Parathyroid adenoma (tissue), 2 donors: Measurements from ENCODE around the gene TBXAS1.

Experiments used
- H2AFZ ChIP-seq: fragments of 300-600 bp; sonication (generic); one replicate; pipeline ENCODE4 v1.7.0; 2017; ENCODE audit warnings: antibody characterized with exemption, mild to moderate bottlenecking
- H3K27ac ChIP-seq: fragments of 300-600 bp; sonication (generic); one replicate; pipeline ENCODE4 v1.7.0; 2017
- H3K27me3 ChIP-seq: fragments of 300-600 bp; sonication (generic); one replicate; pipeline ENCODE4 v1.7.0; 2017; ENCODE audit warnings: low read length; ENCODE audit not compliant: control insufficient read depth, insufficient read depth
- H3K36me3 ChIP-seq: fragments of 300-600 bp; sonication (generic); one replicate; pipeline ENCODE4 v1.7.0; 2017; ENCODE audit warnings: low read length; ENCODE audit not compliant: control insufficient read depth, insufficient read depth
- H3K4me1 ChIP-seq: fragments of 300-600 bp; sonication (generic); one replicate; pipeline ENCODE4 v1.7.0; 2017; ENCODE audit warnings: control low read depth
- H3K4me2 ChIP-seq: fragments of 300-600 bp; sonication (generic); one replicate; pipeline ENCODE4 v1.7.0; 2017; ENCODE audit warnings: low read length
- H3K4me3 ChIP-seq: fragments of 300-600 bp; sonication (generic); one replicate; pipeline ENCODE4 v1.7.0; 2017; ENCODE audit warnings: low read depth, low read length
- H3K79me2 ChIP-seq: fragments of 300-600 bp; sonication (generic); one replicate; pipeline ENCODE4 v1.7.0; 2017; ENCODE audit warnings: control low read depth
- H3K9ac ChIP-seq: fragments of 300-600 bp; sonication (generic); one replicate; pipeline ENCODE4 v1.7.0; 2017; ENCODE audit warnings: mild to moderate bottlenecking
- H3K9me3 ChIP-seq: fragments of 300-600 bp; sonication (generic); one replicate; pipeline ENCODE4 v1.7.0; 2017; ENCODE audit warnings: low read length; ENCODE audit not compliant: control insufficient read depth
- TF ChIP-seq, protein P1 (sequence below): fragments of 300-600 bp; sonication (generic); IDR thresholded peaks from one replicate; pipeline ENCODE4 v1.7.0; 2017; ENCODE audit warnings: antibody characterized with exemption, mild to moderate bottlenecking
- donor health status: primary hyperparathyroidism.

The TBXAS1 gene

GRCh38 chr7:139855498-139856270 is 26.6 kb downstream of the TBXAS1 start:
- H3K27ac ChIP-seq, result no peak overlapping the region
- TF ChIP-seq, protein P1, sequence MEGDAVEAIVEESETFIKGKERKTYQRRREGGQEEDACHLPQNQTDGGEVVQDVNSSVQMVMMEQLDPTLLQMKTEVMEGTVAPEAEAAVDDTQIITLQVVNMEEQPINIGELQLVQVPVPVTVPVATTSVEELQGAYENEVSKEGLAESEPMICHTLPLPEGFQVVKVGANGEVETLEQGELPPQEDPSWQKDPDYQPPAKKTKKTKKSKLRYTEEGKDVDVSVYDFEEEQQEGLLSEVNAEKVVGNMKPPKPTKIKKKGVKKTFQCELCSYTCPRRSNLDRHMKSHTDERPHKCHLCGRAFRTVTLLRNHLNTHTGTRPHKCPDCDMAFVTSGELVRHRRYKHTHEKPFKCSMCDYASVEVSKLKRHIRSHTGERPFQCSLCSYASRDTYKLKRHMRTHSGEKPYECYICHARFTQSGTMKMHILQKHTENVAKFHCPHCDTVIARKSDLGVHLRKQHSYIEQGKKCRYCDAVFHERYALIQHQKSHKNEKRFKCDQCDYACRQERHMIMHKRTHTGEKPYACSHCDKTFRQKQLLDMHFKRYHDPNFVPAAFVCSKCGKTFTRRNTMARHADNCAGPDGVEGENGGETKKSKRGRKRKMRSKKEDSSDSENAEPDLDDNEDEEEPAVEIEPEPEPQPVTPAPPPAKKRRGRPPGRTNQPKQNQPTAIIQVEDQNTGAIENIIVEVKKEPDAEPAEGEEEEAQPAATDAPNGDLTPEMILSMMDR, result no peak
- no peaks in the 10 kb centered on the region for H3K36me3 ChIP-seq

DNA sequence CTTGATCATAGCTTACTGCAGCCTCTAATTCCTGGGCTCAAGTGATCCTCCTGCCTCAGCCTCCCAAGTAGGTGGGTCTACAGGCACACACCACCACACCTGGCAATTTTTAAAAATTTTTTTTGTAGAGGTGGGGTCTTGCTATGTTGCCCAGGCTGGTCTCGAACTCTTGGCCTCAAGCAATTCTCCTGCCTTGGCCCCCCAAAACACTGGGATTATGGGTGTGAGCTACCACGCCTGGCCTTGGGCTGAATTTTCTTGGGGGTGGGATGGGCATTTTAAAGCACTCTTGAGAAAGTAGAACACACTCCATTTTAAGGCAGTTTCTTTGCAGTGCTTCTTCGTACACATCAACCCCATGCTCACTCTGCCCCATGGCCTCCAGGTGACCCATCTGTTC is 28.7 kb downstream of the TBXAS1 start:
- Histone ChIP-seq H3K9me3 (no peaks in the 10 kb centered on the region), H3K4me2 (no peak overlapping the region), H3K27me3 (no peaks in the 10 kb centered on the region), H3K9ac (no peak overlapping the region), H3K4me3 (no peak overlapping the region), H3K27ac (no peak overlapping the region), H3K79me2 (no peaks in the 10 kb centered on the region), H3K36me3 (no peaks in the 10 kb centered on the region), H3K4me1 (no peaks in the 10 kb centered on the region), H2AFZ (no peak overlapping the region)
- TF ChIP-seq, protein P1, result no peak

More at GRCh38 chr7:139855498-139856270, 26.6 kb downstream of the TBXAS1 start:
- H3K4me2 ChIP-seq, result no peak overlapping the region
- H3K4me3 ChIP-seq, result no peak overlapping the region
- H3K4me1 ChIP-seq, result no peaks in the 10 kb centered on the region
- H3K9ac ChIP-seq, result no peak overlapping the region
- no peaks in the 10 kb centered on the region for H3K27me3 ChIP-seq
- no peaks in the 10 kb centered on the region for H3K9me3 ChIP-seq
- H2AFZ ChIP-seq, result no peak overlapping the region
- H3K79me2 ChIP-seq, result no peaks in the 10 kb centered on the region

GRCh38 chr7:139860090-139860775 is 31.2 kb downstream of the TBXAS1 start:
- no peaks in the 10 kb centered on the region for H3K27me3 ChIP-seq
- TF ChIP-seq, protein P1, result no peak
- no peak overlapping the region for H3K4me2 ChIP-seq
- no peak overlapping the region for H3K27ac ChIP-seq
- H3K4me1 ChIP-seq, result no peaks in the 10 kb centered on the region
- no peak overlapping the region for H3K4me3 ChIP-seq
- H3K36me3 ChIP-seq, result no peaks in the 10 kb centered on the region
- no peak overlapping the region for H3K9ac ChIP-seq
- H2AFZ ChIP-seq, result no peak overlapping the region
- H3K9me3 ChIP-seq, result no peaks in the 10 kb centered on the region
- H3K79me2 ChIP-seq, result no peaks in the 10 kb centered on the region

GRCh38 chr7:139861803-139862202 is 32.7 kb downstream of the TBXAS1 start:
- Histone ChIP-seq H3K9ac (no peak overlapping the region), H3K79me2 (no peaks in the 10 kb centered on the region), H3K4me3 (no peak overlapping the region), H3K9me3 (no peaks in the 10 kb centered on the region), H3K27me3 (no peaks in the 10 kb centered on the region), H3K4me1 (no peaks in the 10 kb centered on the region), H3K27ac (no peak overlapping the region), H3K4me2 (no peak overlapping the region), H2AFZ (no peak overlapping the region), H3K36me3 (no peaks in the 10 kb centered on the region)
- TF ChIP-seq, protein P1, result no peak
